Activated CD4-positive, alpha-beta T cell treated with anti-CD3 and anti-CD28 coated beads, Interleukin-2, Interleukin-4, amounts not matched to agents 100 ng/mL and 50 ng/mL, durations not matched to agents 16 hours and 8 hours (primary cell): ENCODE measurements around the gene SLX9.

ENCODE experiments used
- DNase-seq: peaks from one replicate; pipeline ENCODE4 v3.0.0-alpha.2; 2020; ENCODE audit warnings: low spot score

Gene SLX9

GRCh38 chr21:44991538-44992483 lies 52.0 kb downstream of the SLX9 start:
- no peak for DNase-seq

GRCh38 chr21:44992608-44993031 lies 52.8 kb downstream of the SLX9 start:
- DNase-seq = no peak

- DNase-seq = no peak
Observed at GRCh38 chr21:44993321-44994046, 53.7 kb downstream of the SLX9 start.

- DNase-seq = no peak
Observed at GRCh38 chr21:44994047-44994694, 54.3 kb downstream of the SLX9 start.

- DNase-seq = no peak
Observed at GRCh38 chr21:44994695-44995342, 55.0 kb downstream of the SLX9 start.

- no peak for DNase-seq
Observed at GRCh38 chr21:44995343-44995941, 55.6 kb downstream of the SLX9 start.

GRCh38 chr21:44996096-44996495 lies 56.3 kb downstream of the SLX9 start:
- no peak for DNase-seq

- DNase-seq = no peak
Observed at GRCh38 chr21:44996501-44996921, 56.7 kb downstream of the SLX9 start.

GRCh38 chr21:44996983-44997936 lies 57.4 kb downstream of the SLX9 start:
- no peak for DNase-seq

GRCh38 chr21:44998086-44998620 lies 58.3 kb downstream of the SLX9 start:
- DNase-seq = no peak

GRCh38 chr21:44998621-44999427 lies 59.0 kb downstream of the SLX9 start:
- DNase-seq = no peak

GRCh38 chr21:44999428-44999971 lies 59.7 kb downstream of the SLX9 start:
- DNase-seq = no peak

- no peak for DNase-seq
Observed at GRCh38 chr21:44999972-45000636, 60.3 kb downstream of the SLX9 start.

- no peak for DNase-seq
Observed at GRCh38 chr21:45000637-45001133, 60.9 kb downstream of the SLX9 start.

GRCh38 chr21:45001134-45002095 lies 61.6 kb downstream of the SLX9 start:
- no peak for DNase-seq

- no peak for DNase-seq
Observed at GRCh38 chr21:45002381-45003204, 62.8 kb downstream of the SLX9 start.
